Stimulated activated CD4-positive, alpha-beta T cell treated with anti-CD3 and anti-CD28 coated beads, Interleukin-4, amount 100 ng/mL, for 1 hour (primary cell): ENCODE measurements around the gene FLNA.

Experiments used
- DNase-seq: peaks from one replicate; pipeline ENCODE4 v3.0.0-alpha.2; 2020

The FLNA gene

DNA sequence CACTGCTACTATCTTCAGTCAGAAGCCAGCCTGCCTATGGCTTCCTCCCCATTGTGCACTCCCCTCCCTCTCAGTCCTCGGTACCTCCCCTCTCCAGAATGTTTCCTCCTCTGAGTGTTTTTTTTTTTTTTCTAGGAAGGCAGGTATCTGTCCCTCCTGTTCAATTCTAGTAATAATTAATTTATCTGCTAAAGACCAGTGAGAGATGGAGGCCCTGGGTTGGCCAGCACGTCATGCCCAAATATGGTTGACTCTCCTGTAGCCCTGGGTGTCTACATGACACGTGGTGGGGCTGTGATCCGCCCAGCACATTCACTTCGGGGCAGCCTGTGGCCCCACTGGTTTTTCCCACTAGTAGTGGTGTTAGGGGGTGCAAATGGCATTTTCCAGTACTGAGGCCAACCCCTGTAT is 1.8 kb downstream of the FLNA start:
- peak; percentile 29 for DNase-seq

- no peak for DNase-seq
Observed at GRCh38 chrX:154371789-154372300, 2.6 kb downstream of the FLNA start.

DNA sequence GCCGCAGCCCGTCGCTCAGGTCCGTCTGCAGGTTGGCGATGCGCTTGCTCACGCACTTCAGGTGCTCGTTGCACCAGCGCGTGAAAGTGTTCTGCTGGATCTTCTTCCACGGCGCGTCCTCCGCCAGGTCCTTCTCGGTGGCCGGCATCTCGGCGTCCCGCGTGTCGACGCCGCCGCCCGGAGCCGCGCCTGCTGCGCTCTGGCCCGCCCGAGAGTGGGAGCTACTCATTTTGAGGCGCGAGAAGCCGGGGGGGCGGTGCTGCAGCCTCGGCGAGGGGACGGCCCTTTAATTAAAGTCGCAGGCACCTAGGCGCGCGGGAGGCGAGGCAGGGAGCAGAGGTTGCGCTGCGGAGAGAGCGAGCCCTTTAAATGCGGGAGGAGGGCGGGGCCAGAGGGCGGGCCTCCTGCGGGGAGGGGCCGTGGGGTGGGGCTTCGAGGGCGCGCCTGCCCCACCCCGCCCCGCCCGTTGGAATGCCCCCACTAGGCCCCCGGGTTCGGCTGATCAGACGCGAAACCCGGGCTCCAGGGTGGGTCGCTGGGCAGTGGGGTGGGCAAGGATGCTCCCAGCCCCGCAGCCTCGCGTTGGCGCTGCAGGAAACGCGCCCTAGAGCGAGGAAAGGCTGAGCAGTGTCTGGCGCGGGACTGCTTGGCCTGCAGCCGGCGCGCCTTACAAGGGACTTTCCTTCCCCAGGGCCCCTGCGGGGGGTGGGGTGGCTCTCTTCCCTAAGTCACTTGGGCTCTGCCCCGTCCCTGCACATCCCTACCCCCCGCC is 3.2 kb downstream of the FLNA start:
- DNase-seq, result peak; percentile 90

- no peak for DNase-seq
Observed at GRCh38 chrX:154370300-154371016, 4.0 kb downstream of the FLNA start.

- peak; percentile 67 for DNase-seq
Observed at GRCh38 chrX:154369449-154370299, 4.8 kb downstream of the FLNA start.

DNA sequence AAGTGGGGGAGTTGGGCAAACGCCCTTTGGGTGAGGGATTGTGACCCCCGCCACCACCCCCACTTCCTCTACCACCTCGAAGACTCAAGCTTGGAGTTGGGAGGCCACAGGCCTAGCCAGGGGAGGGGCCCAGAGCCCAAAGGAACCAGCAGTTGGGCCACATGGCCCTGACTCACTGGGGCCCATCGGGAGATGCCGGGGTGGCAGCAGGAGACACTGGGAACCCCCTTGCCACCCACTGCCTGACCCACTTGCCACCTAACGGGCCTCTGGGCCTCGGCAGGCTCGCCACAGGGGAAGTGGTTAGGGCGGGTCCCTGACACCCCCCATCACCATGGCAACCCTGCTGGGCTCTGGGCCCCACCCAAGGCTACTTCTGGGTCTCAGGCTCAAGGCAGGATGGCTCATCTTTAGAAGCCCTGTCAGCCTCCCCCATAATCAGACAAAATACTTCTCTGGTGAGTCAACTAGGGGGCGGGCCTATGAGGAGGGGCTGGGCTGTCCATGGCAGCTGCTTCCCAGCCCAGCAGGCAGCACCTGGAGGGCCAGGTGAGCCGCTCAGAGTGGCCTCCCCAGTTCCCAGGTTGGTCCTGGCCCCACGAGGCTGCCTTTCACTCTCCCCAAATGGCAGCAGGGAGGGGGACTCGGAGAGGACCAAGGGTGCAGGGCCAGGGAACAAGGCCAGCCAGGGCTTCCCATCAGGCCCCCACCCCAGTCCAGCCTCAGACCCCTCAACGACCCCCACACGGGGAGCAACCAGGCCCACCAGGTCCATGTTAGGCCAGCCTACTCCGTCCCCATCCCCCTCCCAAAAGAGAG is 5.6 kb downstream of the FLNA start:
- peak; percentile 87 for DNase-seq

DNA sequence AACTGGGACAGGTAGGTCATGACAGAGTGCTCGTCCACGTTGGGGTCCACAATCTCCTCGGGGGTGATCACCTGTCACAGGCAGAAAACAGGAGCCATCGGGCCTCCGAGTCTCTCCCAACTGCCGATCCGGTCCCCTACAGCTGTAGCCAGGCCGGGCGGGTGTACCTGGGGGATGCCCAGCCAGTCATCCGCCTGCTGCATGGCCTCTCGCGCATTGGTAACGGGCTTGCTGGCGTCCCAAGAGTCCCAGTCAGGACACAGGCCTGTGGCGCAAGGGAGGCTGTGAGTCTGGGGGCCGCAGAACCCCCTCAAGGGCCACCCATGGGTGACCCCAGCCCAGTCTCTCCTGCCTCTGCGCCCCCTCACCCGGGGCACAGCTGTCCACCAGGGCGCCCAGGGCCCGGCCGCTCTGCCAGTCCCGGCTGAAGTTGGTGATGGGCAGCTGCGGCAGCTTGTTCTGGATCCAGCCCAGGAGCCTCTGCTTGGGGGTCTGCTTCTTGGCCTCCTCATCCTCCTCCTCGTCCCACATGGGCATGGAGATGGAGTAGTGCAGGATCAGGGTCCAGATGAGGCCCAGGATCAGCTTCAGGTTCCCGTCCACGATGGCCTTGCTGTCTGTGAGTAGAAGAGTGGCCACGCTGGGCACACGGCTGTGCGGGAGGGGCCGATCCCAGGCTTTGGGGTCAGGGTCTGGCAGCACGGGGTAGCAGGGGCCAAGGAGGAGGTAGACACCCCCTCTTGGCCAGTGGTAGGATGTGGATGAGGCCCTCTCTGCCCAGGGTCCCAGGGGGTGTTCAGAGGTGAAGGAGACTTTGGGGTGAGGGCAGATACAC is 6.7 kb downstream of the FLNA start:
- no peak for DNase-seq

- no peak for DNase-seq
Observed at GRCh38 chrX:154366666-154367055, 7.8 kb downstream of the FLNA start.

- no peak for DNase-seq
Observed at GRCh38 chrX:154365997-154366665, 8.3 kb downstream of the FLNA start.

- DNase-seq, result no peak
Observed at GRCh38 chrX:154365052-154365600, 9.3 kb downstream of the FLNA start.

- no peak for DNase-seq
Observed at GRCh38 chrX:154363706-154364439, 10.6 kb downstream of the FLNA start.

GRCh38 chrX:154362085-154362742 is 12.2 kb downstream of the FLNA start:
- DNase-seq, result no peak

- no peak for DNase-seq
Observed at GRCh38 chrX:154360155-154360713, 14.2 kb downstream of the FLNA start.

DNA sequence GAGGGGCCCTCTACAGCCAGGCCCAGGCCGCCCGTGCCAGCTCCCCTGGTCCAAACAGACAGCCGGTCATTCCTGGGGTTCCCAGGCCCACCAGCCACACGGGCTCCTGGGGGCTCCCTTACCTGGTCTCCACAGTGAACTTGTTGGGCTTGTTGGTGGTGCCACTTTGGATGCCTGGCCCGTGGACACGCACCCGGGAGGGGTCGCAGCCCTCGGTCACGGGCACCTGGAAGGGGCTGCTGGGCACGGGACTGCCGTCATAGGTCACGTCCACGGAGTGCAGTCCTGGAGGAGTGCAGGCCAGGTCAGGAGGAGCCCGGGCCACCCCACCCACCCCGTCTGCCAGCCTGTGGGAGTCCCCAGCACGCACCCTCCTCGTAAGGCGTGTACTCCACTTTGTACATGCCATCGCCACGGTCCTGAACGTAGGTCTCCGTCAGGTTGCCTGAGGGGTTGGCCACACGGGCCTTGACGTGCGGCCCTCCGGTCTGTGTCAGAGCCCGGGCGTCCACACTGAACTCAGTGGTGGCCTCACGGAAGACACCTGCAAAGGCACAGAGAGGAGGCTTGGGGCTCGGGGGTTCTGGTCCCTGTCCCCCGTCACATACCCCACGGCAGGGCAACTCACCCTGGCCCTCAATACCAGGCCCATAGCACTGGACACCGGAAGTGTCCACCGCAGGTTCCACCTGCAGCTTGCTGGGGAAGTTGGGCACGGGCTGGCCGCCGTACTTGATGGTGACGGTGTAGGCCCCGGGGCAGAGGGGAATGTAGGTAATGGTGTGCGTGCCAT is 14.9 kb downstream of the FLNA start:
- DNase-seq, result no peak

- DNase-seq, result no peak
Observed at GRCh38 chrX:154358829-154359228, 15.6 kb downstream of the FLNA start.

DNA sequence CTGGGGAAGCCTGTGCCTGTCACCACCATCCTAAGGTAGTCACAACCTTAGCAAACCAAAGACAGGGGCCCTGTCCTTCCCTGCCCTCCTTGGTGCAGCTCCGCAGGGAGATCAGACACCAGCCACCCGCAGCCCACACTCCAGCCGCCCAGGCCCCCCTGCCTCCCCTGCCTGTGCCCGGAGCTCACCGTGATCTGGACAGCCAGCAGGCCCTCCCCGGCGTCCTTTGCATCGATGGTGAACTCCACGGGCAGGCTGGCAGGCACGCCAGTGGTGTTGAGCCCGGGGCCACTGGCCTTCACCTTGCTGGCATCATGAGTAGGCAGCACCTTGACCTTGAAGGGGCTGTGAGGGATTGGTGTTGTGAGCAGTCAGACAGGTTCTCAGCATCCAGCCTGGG is 16.4 kb downstream of the FLNA start:
- no peak for DNase-seq

- DNase-seq, result no peak
Observed at GRCh38 chrX:154357205-154357604, 17.2 kb downstream of the FLNA start.

DNA sequence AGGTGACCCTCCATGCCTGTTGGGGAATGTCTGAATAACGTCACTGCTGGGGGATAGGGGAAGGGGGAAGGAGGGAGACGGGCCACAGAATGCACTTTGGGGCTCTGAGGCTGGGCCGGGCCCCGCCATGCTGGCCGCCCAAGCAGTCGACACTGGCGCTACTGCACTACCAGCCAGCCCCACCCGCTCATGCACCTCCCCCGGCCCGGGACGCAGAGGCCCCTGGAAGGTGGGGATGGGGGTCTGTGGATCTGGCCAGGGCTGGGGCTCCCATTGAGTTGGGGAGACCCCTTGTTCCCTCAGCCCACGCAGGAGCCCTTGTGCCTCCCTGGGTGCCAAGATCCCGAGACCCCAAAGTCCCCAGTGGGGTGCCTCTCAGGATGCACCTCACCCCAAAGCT is 17.8 kb downstream of the FLNA start:
- DNase-seq, result no peak
